Retinal pigment epithelial cell (primary cell): Measurements from ENCODE around the gene VPS37C.
A peak's percentile ranks its signal among the peaks of the same experiment; 100 is the strongest.

Experiments
- DNase-seq: peaks from one replicate; pipeline ENCODE4 v3.0.0-alpha.2; 2010; ENCODE audit warnings: low read depth
- H3K4me3 ChIP-seq: 2 replicates; pipeline ENCODE4 v1.5.1; 2011; ENCODE audit warnings: mild to moderate bottlenecking, low read length, control low read depth, moderate library complexity
- TF ChIP-seq, protein P1 (sequence below): conservative IDR thresholded peaks from 2 replicates; pipeline ENCODE4 v1.5.1; 2011; ENCODE audit warnings: low read depth, low read length, control low read depth, inconsistent platforms

Gene VPS37C

DNA sequence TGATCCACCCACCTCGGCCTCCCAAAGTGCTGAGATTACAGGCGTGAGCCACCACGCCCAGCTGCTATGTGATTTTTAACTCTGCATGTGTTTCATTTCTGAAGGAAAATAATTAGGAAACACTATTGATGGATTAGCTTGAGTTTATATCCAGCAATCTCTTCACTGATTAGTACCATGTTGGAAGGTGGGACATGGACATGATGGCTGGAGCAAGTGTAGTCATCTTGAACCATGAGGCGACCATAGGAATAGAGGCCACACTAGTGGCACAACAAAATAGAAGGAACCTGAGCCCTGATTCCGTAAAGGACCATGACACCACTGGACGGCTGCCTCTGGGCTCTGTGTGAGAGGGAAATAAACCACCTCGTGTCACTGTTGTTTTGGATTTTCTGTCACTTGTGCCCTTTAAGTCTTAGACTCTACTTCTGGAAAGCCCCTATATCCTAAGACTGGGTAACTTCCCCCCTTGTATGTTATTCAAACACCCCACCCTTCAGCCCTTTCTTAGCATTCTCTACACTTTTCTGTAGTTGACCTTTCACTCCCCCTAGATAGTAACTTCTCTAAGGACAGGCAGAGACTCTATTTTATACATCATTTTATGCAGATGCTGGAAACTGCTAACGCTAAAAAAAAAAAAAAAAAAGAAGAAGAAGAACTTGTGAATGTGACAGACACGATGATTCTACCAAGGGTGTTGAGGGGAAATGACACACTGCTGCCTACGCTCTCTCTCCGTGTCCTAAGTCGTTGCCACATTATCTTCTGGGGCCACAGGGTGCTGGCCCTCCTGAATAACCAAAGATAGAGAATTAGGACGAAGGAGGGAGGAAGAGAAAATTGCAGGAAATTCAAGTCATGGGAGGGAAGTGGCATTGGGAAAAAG, 2.7 kb upstream of the VPS37C start:
- H3K4me3 ChIP-seq = no peak overlapping the region
- DNase-seq = no peak
- TF ChIP-seq, protein P1, sequence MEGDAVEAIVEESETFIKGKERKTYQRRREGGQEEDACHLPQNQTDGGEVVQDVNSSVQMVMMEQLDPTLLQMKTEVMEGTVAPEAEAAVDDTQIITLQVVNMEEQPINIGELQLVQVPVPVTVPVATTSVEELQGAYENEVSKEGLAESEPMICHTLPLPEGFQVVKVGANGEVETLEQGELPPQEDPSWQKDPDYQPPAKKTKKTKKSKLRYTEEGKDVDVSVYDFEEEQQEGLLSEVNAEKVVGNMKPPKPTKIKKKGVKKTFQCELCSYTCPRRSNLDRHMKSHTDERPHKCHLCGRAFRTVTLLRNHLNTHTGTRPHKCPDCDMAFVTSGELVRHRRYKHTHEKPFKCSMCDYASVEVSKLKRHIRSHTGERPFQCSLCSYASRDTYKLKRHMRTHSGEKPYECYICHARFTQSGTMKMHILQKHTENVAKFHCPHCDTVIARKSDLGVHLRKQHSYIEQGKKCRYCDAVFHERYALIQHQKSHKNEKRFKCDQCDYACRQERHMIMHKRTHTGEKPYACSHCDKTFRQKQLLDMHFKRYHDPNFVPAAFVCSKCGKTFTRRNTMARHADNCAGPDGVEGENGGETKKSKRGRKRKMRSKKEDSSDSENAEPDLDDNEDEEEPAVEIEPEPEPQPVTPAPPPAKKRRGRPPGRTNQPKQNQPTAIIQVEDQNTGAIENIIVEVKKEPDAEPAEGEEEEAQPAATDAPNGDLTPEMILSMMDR = no peak

DNA sequence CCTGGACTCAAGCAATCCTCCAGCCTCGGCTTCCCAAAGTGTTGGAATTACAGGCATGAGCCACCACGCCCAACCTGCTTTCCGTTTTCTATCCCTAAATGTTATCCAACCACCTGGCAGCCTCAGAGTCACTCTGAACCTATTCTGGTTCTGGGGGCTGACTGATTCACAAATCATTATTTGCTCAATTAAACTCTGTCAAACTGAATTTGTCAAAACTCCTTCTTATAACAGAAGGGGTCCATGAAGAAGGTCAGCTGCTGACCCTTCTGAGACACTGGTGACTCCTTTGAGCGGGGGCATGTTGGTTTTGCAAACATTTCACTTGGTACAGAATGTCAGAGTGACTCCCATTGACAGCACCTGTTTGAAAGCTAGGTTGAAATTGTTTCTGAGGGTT, 1.8 kb upstream of the VPS37C start:
- no peak overlapping the region for H3K4me3 ChIP-seq
- no peak for DNase-seq
- TF ChIP-seq, protein P1 = no peak

DNA sequence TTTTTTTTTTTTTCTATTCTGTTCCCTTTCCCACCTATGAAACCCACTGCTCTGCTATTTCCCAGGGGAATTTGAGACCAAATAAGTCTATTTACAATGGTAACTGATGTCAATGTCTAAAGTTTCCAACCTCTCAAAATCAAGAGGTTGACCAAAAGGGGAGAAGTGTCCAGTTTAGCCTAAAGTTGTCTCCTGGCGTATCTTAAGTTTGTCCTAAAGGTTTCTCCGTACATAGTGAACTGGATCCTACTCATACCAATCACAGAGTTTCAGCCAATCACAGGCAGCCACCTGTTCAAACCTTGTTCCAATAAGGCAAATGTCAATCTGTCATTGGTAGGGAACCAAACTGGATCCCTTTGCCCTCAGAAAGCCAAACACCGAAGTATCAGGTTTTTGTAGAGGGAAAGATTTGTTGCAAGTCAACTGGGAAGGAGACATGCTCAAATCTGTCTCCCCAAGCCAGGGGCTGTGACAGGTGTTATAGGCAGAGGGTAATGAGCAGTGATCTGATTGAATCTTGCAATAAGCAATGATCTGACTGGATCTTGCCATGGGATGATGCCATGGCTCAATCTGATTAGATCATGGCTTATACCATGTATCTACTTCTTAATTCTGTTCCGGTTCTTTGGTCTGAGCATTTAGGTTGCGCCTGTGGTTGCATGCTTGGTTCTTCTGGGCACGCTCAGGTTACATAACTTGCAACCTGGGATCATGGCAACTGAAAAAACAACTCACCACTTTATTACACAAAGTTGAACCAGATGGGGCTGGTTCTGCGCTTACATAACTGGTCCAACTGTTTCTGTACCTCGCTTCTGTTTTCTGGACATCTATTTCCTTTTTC, 1.1 kb upstream of the VPS37C start:
- TF ChIP-seq, protein P1 = no peak
- peak; percentile 40 for DNase-seq
- peak overlapping the region; percentile 79 for H3K4me3 ChIP-seq

DNA sequence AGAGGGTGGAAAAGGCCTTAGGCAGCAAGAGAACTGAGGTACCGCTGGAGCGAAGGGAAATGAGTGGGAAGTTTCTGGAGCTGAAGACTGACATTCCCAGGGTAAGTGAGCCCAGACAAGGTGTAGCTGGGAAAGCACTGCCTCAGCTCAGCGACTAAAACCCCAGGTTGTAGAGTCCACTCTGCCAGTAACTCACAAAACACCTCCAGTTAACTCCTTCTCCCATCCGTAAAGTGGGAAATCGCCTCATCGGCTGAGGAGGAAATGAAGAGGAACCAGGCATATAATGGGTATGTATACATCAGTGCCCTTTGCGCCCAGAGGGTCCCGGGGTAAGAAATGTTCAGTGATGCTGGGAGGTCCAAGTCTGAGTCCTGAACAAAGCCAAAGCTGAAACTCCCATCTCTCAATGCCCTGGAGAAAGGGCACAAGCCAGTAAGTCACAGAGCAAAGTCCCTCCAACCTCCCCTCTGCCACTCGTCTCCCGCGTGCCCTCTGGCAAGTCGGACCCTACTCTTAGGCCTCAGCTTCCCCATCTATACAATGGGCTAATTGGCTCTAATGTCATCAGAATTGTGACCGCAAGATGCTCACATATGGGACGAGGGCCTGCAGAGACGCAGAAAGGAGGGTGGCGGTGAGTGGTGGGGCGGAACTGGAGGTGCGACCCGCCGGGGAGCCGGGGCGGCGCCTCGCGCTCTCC, 588 bp downstream of the VPS37C start:
- H3K4me3 ChIP-seq = peak overlapping the region; percentile 79
- TF ChIP-seq, protein P1 = no peak
- no peak for DNase-seq

DNA sequence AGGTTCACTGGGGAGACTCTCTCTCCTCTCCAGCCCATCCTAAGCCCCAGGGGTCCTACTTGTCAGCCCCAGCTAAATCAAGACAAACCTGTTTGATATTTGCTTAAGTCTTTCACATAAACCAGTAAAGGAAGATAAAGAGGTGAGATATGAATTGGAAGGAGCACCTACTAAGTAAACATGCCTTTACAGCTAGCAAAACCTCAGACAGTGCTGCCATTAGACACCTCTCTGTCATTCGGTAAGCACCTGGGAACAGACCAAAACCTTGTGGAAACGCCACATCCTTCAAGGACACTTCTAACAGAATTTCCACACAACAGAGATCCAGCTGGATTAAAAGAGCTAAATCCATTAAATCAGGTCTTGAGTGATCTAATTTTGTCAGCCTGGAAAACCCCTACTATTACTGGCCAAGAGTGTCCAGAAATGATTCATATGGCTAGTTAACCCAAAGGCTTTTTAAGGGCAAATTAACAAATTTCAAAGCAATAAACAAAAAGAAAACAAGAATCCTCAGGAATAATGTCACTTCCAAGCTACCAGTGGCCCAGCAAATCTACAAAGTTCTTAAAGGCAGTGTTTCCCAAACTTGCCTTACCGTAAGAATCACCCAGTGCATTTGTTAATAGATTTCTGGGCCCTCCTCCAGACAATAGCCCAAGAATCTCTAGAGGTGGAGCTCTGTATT, 2.4 kb downstream of the VPS37C start:
- TF ChIP-seq, protein P1 = no peak

DNA sequence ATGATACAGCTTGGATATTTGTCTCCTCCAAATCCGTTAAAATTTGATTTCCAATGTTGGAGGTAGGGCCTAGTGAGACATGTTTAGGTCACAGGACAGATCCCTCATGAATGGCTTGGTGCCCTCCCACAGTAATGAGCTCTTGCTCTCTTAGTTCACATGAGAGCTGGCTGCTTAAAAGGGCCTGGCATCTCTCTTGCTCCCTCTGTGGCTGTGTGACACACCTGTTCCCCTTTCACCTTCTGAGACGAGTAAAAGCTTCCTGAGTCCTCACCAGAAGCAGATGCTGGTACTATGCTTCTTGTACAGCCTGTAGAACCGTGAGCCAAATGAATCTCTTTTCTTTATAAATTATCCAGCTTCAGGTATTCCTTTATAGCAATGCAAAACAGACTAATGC, 3.5 kb downstream of the VPS37C start:
- no peak for DNase-seq
- TF ChIP-seq, protein P1 = no peak
- H3K4me3 ChIP-seq = no peak overlapping the region

More for the DNA sequence above, 2.4 kb downstream of the VPS37C start:
- DNase-seq = no peak
- no peak overlapping the region for H3K4me3 ChIP-seq
